Subcutaneous abdominal adipose tissue (tissue), 5 donors: Measurements from ENCODE around the gene FXYD3.

ENCODE experiments used
- H3K27ac ChIP-seq: one replicate; pipeline ENCODE4 v1.7.0; 2013; ENCODE audit warnings: low read depth, mild to moderate bottlenecking, inconsistent platforms, low read length, moderate library complexity
- H3K27me3 ChIP-seq, 5 donors: one replicate each; pipeline ENCODE4 v1.7.0; 2013; ENCODE audit warnings: low read length in 5 of 5, inconsistent platforms in 1 of 5; ENCODE audit not compliant: control insufficient read depth in 5 of 5, insufficient read depth in 4 of 5
- H3K36me3 ChIP-seq, 5 donors: one replicate each; pipeline ENCODE4 v1.7.0; 2013; ENCODE audit warnings: low read length in 5 of 5; ENCODE audit not compliant: control insufficient read depth in 5 of 5, insufficient read depth in 5 of 5
- H3K4me1 ChIP-seq, 5 donors: one replicate each; pipeline ENCODE4 v1.7.0; 2013; ENCODE audit warnings: low read length in 5 of 5, mild to moderate bottlenecking in 3 of 5, moderate library complexity in 1 of 5; ENCODE audit not compliant: control insufficient read depth in 5 of 5, insufficient read depth in 5 of 5
- H3K4me3 ChIP-seq, 5 donors: one replicate each; pipeline ENCODE4 v1.7.0; 2013; ENCODE audit warnings: low read length in 5 of 5, low read depth in 1 of 5
- H3K9ac ChIP-seq, 5 donors: one replicate each; pipeline ENCODE4 v1.7.0; 2013; ENCODE audit warnings: low read length in 5 of 5, mild to moderate bottlenecking in 4 of 5, moderate library complexity in 3 of 5
- H3K9me3 ChIP-seq, 5 donors: one replicate each; pipeline ENCODE4 v1.7.0; 2013; ENCODE audit warnings: low read length in 5 of 5; ENCODE audit not compliant: control insufficient read depth in 5 of 5
- donor health status: healthy.
- donor health status: healthy.
- donor health status: healthy.
- donor health status: healthy.
- donor health status: healthy.

FXYD3 gene

GRCh38 chr19:35166100-35167063 lies 50.8 kb downstream of the FXYD3 start:
- no peak overlapping the region for H3K9ac ChIP-seq
- H3K4me3 ChIP-seq = no peak overlapping the region
- H3K36me3 ChIP-seq = peaks cover 2 to 68% (median 59%) of the 10 kb centered on the region in 5 donors
- H3K9me3 ChIP-seq = peaks cover 15 to 35% (median 18%) of the 10 kb centered on the region in 5 donors
- H3K27ac ChIP-seq = no peak overlapping the region
- peaks cover 0 to 14% (median 7%) of the 10 kb centered on the region in 5 donors for H3K4me1 ChIP-seq
- H3K27me3 ChIP-seq = no peaks in the 10 kb centered on the region

GRCh38 chr19:35167251-35168119 lies 51.9 kb downstream of the FXYD3 start:
- Histone ChIP-seq H3K27ac (no peak overlapping the region), H3K36me3 (peaks cover 2 to 57% (median 48%) of the 10 kb centered on the region in 5 donors)

DNA sequence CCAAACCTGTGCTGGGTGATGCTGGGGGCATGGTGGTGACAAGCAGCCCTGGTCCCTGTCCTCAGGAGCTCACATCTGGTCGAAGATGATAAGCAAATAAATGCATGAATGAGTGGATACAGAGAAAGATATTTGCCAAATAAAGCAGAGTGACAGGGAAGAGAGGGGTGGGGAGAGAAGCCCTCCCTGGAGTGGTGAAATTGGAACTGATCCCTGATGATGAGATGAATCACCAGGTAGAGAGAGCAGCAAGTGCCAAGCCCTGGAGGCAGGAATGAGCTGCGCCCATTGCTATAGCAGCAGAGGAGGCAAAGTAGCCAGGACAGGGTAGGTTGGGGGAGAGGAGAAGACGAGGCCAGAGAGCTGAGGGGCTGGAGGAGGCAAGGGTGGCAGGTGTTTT lies 52.6 kb downstream of the FXYD3 start:
- Histone ChIP-seq H3K4me1 (peaks cover 0 to 20% (median 11%) of the 10 kb centered on the region in 5 donors), H3K4me3 (no peak overlapping the region), H3K9me3 (peaks cover 7 to 23% (median 18%) of the 10 kb centered on the region in 5 donors), H3K27me3 (no peaks in the 10 kb centered on the region), H3K36me3 (peaks cover 0 to 50% (median 41%) of the 10 kb centered on the region in 5 donors), H3K27ac (no peak overlapping the region), H3K9ac (no peak overlapping the region)

More at GRCh38 chr19:35167251-35168119, 51.9 kb downstream of the FXYD3 start:
- H3K9me3 ChIP-seq = peaks cover 11 to 28% (median 18%) of the 10 kb centered on the region in 5 donors
- peaks cover 0 to 20% (median 11%) of the 10 kb centered on the region in 5 donors for H3K4me1 ChIP-seq
- no peaks in the 10 kb centered on the region for H3K27me3 ChIP-seq
- no peak overlapping the region for H3K4me3 ChIP-seq
- H3K9ac ChIP-seq = no peak overlapping the region

DNA sequence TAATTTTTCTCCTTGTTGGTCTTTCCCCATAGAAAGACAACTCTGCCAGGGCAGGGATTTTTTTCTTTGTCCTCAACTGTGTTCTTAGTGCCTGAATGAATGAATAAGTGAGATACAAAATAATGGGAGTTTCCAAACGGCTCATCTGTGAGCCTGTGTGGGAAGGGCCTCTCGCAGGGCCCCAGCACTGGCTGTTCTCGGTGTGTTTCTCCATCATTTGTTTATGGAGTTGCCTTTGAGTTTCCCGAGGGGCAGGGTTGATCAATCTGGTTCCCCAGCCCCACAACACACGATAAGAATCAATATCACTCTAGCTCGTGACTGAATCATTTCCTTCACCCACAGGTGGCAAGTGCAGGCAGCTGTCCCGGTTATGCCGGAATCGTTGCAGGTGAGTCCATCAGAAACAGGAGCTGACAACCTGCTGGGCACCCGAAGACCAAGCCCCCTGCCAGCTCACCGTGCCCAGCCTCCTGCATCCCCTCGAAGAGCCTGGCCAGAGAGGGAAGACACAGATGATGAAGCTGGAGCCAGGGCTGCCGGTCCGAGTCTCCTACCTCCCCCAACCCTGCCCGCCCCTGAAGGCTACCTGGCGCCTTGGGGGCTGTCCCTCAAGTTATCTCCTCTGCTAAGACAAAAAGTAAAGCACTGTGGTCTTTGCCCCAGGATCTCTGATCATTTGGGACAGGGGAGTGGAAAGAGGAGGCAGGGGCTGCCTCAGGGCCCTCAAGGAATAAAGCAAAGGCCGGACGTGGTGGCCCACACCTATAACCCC lies 53.8 kb downstream of the FXYD3 start:
- H3K4me3 ChIP-seq = no peak overlapping the region
- H3K9ac ChIP-seq = no peak overlapping the region
- H3K27ac ChIP-seq = no peak overlapping the region

GRCh38 chr19:35170359-35171061 lies 54.9 kb downstream of the FXYD3 start:
- H3K9ac ChIP-seq = no peak overlapping the region
- no peaks in the 10 kb centered on the region for H3K27me3 ChIP-seq
- H3K4me3 ChIP-seq = no peak overlapping the region
- H3K36me3 ChIP-seq = peaks cover 0 to 32% (median 26%) of the 10 kb centered on the region in 5 donors
- peaks cover 0 to 20% (median 14%) of the 10 kb centered on the region in 5 donors for H3K4me1 ChIP-seq
- peaks cover 6 to 13% (median 11%) of the 10 kb centered on the region in 5 donors for H3K9me3 ChIP-seq
- H3K27ac ChIP-seq = no peak overlapping the region

More for the DNA sequence above, 53.8 kb downstream of the FXYD3 start:
- Histone ChIP-seq H3K36me3 (peaks cover 0 to 42% (median 35%) of the 10 kb centered on the region in 5 donors), H3K27me3 (no peaks in the 10 kb centered on the region), H3K9me3 (peaks cover 6 to 19% (median 13%) of the 10 kb centered on the region in 5 donors), H3K4me1 (peaks cover 0 to 20% (median 11%) of the 10 kb centered on the region in 5 donors)

GRCh38 chr19:35171730-35172129 lies 56.1 kb downstream of the FXYD3 start:
- Histone ChIP-seq H3K4me1 (peaks cover 0 to 23% (median 20%) of the 10 kb centered on the region in 5 donors), H3K9ac (no peak overlapping the region), H3K36me3 (peaks cover 0 to 20% (median 14%) of the 10 kb centered on the region in 5 donors), H3K27ac (no peak overlapping the region), H3K4me3 (no peak overlapping the region), H3K9me3 (peaks cover 0 to 1% (median under 1%) of the 10 kb centered on the region in 5 donors), H3K27me3 (no peaks in the 10 kb centered on the region)
